Left renal cortex interstitium (tissue), 4 donors: Measurements from ENCODE around the gene GARS1. TPM values are rescaled to one million over a fixed set of nuclear protein-coding genes. Genes with fewer than 3 reads are reported as not detected.
A peak's percentile ranks its signal among the peaks of the same experiment; 100 is the strongest.
"Not testable (repeated sequence)": the region's sequence is repeated elsewhere in the genome, so short reads cannot be mapped to it uniquely, and the experiment has no call there.

Source experiments
- DNase-seq, 4 donors: peaks; one replicate each; pipeline ENCODE4 v3.0.0-alpha.2; 2013; ENCODE audit warnings: low read depth in 4 of 4, low spot score in 2 of 4, missing footprints in 1 of 4
- polyA plus RNA-seq, 4 donors: library from polyadenylated mRNA; unstranded; fragments of 120-200 nt; gene quantifications; one replicate each; pipeline ENCODE4 v1.2.1, GENCODE V29; 2013; ENCODE audit not compliant: insufficient read length in 4 of 4

Gene GARS1
- polyA plus RNA-seq, 4 donors = 81.4 to 103 (median 92.7) TPM

- DNase-seq = not testable (repeated sequence)
These were observed 24.4 kb upstream of the GARS1 start for GRCh38 chr7:30570238-30570637.

- no peak for DNase-seq
These were observed 22.4 kb upstream of the GARS1 start for GRCh38 chr7:30572212-30572841.

GRCh38 chr7:30575910-30576309 lies 18.8 kb upstream of the GARS1 start:
- no peak for DNase-seq

GRCh38 chr7:30583181-30583580 lies 11.5 kb upstream of the GARS1 start:
- DNase-seq = no peak

- no peak for DNase-seq
These were observed 10.3 kb upstream of the GARS1 start for GRCh38 chr7:30584415-30584814.

- DNase-seq = no peak
These were observed 9.7 kb upstream of the GARS1 start for GRCh38 chr7:30584965-30585364.

- DNase-seq = no peak
These were observed 9.0 kb upstream of the GARS1 start for GRCh38 chr7:30585675-30586074.

- not testable (repeated sequence) for DNase-seq
These were observed 7.1 kb upstream of the GARS1 start for GRCh38 chr7:30587547-30587946.

GRCh38 chr7:30589111-30589510 lies 5.6 kb upstream of the GARS1 start:
- DNase-seq = no peak

GRCh38 chr7:30594048-30594539 lies 584 bp upstream of the GARS1 start:
- DNase-seq = peak in 1 of 4 donors; percentile 50

GRCh38 chr7:30595436-30596013 lies 847 bp downstream of the GARS1 start:
- DNase-seq = peak in 3 of 4 donors; percentile 18 to 23 (median 19)

- peak in 1 of 4 donors; percentile 2 for DNase-seq
These were observed 1.4 kb downstream of the GARS1 start for GRCh38 chr7:30596014-30596641.

- DNase-seq = no peak
These were observed 2.0 kb downstream of the GARS1 start for GRCh38 chr7:30596721-30597120.

- DNase-seq = no peak
These were observed 3.6 kb downstream of the GARS1 start for GRCh38 chr7:30598121-30598876.

- no peak for DNase-seq
These were observed 10.2 kb downstream of the GARS1 start for GRCh38 chr7:30604901-30605300.

- DNase-seq = no peak
These were observed 11.2 kb downstream of the GARS1 start for GRCh38 chr7:30605832-30606231.

GRCh38 chr7:30612658-30613265 lies 18.1 kb downstream of the GARS1 start:
- DNase-seq = no peak

- no peak for DNase-seq
These were observed 19.0 kb downstream of the GARS1 start for GRCh38 chr7:30613366-30614325.

GRCh38 chr7:30616318-30616717 lies 21.6 kb downstream of the GARS1 start:
- DNase-seq = no peak

- no peak for DNase-seq
These were observed 22.7 kb downstream of the GARS1 start for GRCh38 chr7:30617359-30617758.
